ENCODE results near the gene CLDND1.

- TF ChIP-seq POLR2A (IDR thresholded peaks at IDR 0.05) (no peak), CTCF (IDR thresholded peaks at IDR 0.05) (no peak)
Measured at GRCh38 chr3:98565843-98566242, 43.1 kb upstream of the CLDND1 start.
